GM12875 (cell line): ENCODE data around the gene PRR5.

Experiments
- H3K4me3 ChIP-seq: one replicate; pipeline ENCODE4 v1.5.1; 2011; ENCODE audit warnings: low read depth, low read length, control low read depth
- TF ChIP-seq, protein P1 (sequence below): IDR thresholded peaks from 2 replicates; pipeline ENCODE4 v1.5.1; 2011; ENCODE audit warnings: low read depth, mild to moderate bottlenecking, control low read depth, inconsistent platforms, low read length, moderate library complexity, borderline replicate concordance; ENCODE audit not compliant: insufficient read depth

PRR5 gene

DNA sequence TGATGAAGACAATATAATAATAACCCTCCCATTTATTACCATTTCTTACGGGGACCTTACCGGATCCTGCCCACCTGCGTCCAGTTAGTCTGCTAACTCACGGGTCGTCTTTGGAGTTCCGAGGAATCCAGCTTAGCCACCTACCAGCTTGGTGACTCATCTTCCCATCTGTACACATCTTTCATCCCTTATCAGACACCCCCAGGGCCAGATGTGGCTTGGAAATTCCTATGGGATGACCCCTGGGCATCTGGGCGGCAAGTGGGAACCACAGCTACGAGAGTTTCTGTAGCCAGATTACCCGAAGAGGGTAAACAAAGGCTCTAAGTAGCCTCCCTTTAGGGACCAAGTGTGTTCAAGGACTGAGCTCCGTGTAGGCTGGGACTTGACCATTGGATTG is 12.8 kb upstream of the PRR5 start:
- TF ChIP-seq, protein P1, sequence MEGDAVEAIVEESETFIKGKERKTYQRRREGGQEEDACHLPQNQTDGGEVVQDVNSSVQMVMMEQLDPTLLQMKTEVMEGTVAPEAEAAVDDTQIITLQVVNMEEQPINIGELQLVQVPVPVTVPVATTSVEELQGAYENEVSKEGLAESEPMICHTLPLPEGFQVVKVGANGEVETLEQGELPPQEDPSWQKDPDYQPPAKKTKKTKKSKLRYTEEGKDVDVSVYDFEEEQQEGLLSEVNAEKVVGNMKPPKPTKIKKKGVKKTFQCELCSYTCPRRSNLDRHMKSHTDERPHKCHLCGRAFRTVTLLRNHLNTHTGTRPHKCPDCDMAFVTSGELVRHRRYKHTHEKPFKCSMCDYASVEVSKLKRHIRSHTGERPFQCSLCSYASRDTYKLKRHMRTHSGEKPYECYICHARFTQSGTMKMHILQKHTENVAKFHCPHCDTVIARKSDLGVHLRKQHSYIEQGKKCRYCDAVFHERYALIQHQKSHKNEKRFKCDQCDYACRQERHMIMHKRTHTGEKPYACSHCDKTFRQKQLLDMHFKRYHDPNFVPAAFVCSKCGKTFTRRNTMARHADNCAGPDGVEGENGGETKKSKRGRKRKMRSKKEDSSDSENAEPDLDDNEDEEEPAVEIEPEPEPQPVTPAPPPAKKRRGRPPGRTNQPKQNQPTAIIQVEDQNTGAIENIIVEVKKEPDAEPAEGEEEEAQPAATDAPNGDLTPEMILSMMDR: no peak
- no peak overlapping the region for H3K4me3 ChIP-seq

DNA sequence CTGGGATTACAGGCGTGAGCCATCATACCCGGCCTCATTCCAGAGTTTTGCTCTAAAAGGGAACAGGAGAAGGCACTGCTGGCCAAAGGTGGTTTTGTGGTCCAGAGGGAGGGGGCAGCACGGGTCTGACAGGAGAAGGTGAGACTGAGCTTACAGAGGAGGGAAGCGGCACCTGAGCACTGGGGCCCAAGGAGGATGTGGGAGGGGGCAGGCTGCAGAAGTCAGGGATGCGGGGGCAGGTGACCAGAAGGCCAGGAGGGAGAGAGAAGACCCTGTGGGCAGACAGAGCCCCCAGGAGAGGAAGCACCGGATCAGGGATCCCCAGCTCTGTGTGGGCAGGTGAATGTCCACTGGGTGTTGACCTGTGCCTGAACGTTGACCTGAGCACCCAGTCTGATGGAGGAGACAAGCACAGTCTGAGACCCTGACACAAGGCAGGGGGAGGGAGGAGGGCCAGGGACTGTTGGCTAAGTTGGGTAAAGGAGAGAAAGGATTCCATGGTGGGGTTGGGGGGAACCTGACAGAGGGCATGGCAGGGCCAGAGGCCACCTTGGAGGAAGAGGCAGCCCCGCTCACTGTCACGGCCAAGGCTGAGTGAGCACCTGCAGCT is 12.0 kb upstream of the PRR5 start:
- TF ChIP-seq, protein P1: no peak
- no peak overlapping the region for H3K4me3 ChIP-seq

DNA sequence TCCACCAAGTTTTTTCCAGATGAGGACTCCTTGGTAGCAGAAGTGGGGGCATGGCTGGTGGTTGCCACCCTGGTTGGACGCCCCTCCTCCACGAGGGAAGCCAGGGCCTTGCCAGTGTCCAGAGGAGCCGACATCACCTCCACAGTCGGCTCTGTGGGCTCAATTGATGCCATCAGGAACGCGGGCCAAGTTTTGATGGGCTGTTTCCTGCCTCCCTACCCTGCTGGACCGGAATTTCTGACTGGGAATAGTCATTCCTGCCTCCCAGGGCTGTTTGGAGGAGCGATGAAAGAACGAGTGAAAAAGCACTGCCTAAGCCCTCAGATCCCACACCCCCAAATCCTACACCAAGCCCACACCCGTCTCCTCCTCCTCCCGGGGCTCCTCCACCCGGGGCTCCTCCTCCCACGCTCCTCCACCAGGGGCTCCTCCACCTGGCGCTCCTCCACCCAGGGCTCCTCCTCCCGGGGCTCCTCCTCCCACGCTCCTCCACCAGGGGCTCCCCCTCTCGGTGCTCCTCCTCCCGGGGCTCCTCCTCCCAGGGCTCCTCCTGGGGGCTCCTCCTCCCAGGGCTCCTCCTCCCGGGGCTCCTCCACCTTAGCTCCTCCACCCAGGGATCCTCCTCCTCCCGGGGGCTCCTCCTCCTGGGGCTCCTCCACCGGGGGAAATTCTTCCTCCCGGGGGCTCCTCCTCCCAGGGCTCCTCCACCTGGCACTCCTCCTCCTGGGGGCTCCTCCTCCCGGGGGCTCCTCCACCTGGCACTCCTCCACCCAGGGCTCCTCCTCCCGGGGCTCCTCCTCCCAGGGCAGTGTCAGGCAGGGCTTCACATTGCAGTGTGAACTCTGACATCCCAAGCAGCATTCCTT is 10.0 kb upstream of the PRR5 start:
- no peak overlapping the region for H3K4me3 ChIP-seq
- TF ChIP-seq, protein P1: no peak

DNA sequence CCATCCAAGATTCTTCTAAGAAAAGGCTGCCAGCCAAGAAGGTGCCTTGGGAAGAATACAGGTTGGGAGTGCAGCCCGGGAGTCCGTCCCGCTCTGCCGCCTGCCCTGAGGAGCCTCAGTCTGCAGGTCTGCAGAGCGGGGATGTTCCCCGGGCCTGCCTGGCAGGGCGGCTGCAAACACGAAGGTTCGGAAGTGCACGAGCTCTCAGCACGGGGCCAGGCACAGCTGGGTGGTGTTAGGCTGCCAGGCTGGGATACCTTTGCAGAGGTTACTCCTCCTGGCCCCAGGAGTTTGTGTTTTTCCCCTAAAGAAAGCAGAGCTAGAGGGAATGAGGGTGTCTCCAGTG is 9.4 kb upstream of the PRR5 start:
- H3K4me3 ChIP-seq: no peak overlapping the region
- TF ChIP-seq, protein P1: no peak

DNA sequence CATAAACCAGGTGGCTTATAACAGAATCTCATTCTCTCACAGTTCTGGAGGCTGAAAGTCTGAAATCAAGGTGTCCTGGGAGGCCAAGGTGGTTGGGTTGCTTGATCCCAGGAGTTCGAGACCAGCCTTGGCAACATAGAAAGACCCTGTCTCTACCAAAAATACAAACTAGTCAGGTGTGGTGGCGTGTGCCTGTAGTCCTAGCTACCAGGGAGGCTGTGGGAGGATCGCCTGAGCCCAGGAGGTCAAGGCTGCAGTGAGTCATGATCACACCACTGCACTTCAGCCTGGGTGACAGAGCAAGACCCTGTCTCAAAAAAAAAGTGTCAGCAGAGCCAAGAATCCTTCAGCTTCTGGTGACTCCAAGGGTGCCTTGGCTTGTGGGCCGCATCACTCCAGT is 8.9 kb upstream of the PRR5 start:
- TF ChIP-seq, protein P1: no peak
- no peak overlapping the region for H3K4me3 ChIP-seq

DNA sequence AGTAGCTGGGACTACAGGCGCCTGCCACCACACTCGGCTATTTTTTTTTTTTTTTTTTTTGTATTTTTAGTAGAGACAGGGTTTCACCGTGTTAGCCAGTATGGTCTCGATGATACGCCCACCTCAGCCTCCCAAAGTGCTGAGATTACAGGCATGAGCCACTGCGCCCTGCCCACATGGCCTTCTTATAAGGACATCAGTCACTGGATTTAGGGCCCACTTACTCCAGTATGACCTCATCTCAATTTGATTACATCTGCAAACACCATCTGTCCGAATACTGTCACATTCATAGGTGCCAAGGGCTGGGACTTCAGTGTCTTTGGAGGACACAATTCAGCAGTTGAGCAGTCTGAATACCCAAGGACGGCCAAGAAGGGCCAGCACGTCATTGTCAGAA is 8.2 kb upstream of the PRR5 start:
- no peak overlapping the region for H3K4me3 ChIP-seq
- TF ChIP-seq, protein P1: no peak
